ENCODE measurements around the gene RPL18.
"Not testable (repeated sequence)": the region's sequence is repeated elsewhere in the genome, so short reads cannot be mapped to it uniquely, and the experiment has no call there.

RPL18 gene

GRCh38 chr19:48618916-48619691, at the start of gene RPL18, which contains the start of gene SPHK2:
Gene RPL18 (minus strand): TSS chr19:48619178. CDS start chr19:48619143, 35 bp downstream.
Gene SPHK2 (plus strand): TSS chr19:48619506. CDS start chr19:48620515, 1,009 bp downstream.
- peak; percentile 98 for DNase-seq

- DNase-seq, result no peak
These were observed 49.8 kb upstream of the RPL18 start for GRCh38 chr19:48668761-48669160.

- DNase-seq, result no peak
These were observed 49.4 kb upstream of the RPL18 start for GRCh38 chr19:48668332-48668731.

GRCh38 chr19:48665786-48666185, 46.8 kb upstream of the RPL18 start:
- no peak for DNase-seq

GRCh38 chr19:48664476-48664875, 45.5 kb upstream of the RPL18 start:
- DNase-seq, result no peak

GRCh38 chr19:48663667-48664066, 44.7 kb upstream of the RPL18 start:
- no peak for DNase-seq

GRCh38 chr19:48661711-48662090, 42.7 kb upstream of the RPL18 start:
- DNase-seq, result no peak

- peak; percentile 91 for DNase-seq
These were observed 42.1 kb upstream of the RPL18 start for GRCh38 chr19:48660852-48661710.

- DNase-seq, result no peak
These were observed 40.8 kb upstream of the RPL18 start for GRCh38 chr19:48659768-48660167.

- no peak for DNase-seq
These were observed 39.5 kb upstream of the RPL18 start for GRCh38 chr19:48658483-48658882.

- DNase-seq, result not testable (repeated sequence)
These were observed 38.9 kb upstream of the RPL18 start for GRCh38 chr19:48657828-48658227.

GRCh38 chr19:48656840-48657474, 38.0 kb upstream of the RPL18 start:
- no peak for DNase-seq

- no peak for DNase-seq
These were observed 35.5 kb upstream of the RPL18 start for GRCh38 chr19:48654299-48655059.

- no peak for DNase-seq
These were observed 32.7 kb upstream of the RPL18 start for GRCh38 chr19:48651683-48652048.

GRCh38 chr19:48650974-48651682, 32.1 kb upstream of the RPL18 start:
- no peak for DNase-seq

GRCh38 chr19:48648134-48648533, 29.2 kb upstream of the RPL18 start:
- DNase-seq, result no peak

- DNase-seq, result no peak
These were observed 27.8 kb upstream of the RPL18 start for GRCh38 chr19:48646722-48647216.

- DNase-seq, result peak; percentile 95
These were observed 27.2 kb upstream of the RPL18 start, which contains the start of gene CA11 for GRCh38 chr19:48646001-48646721. Gene CA11 (minus strand): TSS chr19:48646187. CDS start chr19:48645632, 555 bp downstream.

- DNase-seq, result no peak
These were observed 26.6 kb upstream of the RPL18 start for GRCh38 chr19:48645620-48646000.

- peak; percentile 82 for DNase-seq
These were observed 26.1 kb upstream of the RPL18 start for GRCh38 chr19:48644839-48645619.

All from CD4-positive, alpha-beta T cell treated with Interleukin-21 for 1 hour (primary cell).